OCI-LY3 (cell line): Measurements from ENCODE around the gene GRAP.

Source experiments
- EZH2phosphoT487 ChIP-seq: fragments of 200-600 bp; shearing (Covaris generic); IDR thresholded peaks from 2 replicates; pipeline ENCODE4 v1.6.1; 2018; ENCODE audit warnings: antibody characterized with exemption, mixed run types, low read depth
- TF ChIP-seq, protein P1 (sequence below): fragments of 200-600, 300-600 bp; sonication (generic); IDR thresholded peaks from 2 replicates; pipeline ENCODE4 v1.5.1; 2014; ENCODE audit warnings: antibody characterized with exemption, low read length, low read depth

- TF ChIP-seq, protein P1, sequence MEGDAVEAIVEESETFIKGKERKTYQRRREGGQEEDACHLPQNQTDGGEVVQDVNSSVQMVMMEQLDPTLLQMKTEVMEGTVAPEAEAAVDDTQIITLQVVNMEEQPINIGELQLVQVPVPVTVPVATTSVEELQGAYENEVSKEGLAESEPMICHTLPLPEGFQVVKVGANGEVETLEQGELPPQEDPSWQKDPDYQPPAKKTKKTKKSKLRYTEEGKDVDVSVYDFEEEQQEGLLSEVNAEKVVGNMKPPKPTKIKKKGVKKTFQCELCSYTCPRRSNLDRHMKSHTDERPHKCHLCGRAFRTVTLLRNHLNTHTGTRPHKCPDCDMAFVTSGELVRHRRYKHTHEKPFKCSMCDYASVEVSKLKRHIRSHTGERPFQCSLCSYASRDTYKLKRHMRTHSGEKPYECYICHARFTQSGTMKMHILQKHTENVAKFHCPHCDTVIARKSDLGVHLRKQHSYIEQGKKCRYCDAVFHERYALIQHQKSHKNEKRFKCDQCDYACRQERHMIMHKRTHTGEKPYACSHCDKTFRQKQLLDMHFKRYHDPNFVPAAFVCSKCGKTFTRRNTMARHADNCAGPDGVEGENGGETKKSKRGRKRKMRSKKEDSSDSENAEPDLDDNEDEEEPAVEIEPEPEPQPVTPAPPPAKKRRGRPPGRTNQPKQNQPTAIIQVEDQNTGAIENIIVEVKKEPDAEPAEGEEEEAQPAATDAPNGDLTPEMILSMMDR = no peak
- TF ChIP-seq EZH2phosphoT487 = no peak
Measured at GRCh38 chr17:18971801-18972200, 75.0 kb downstream of the GRAP start.
